H1 (cell line): ENCODE results near the gene ERMN. TPM values are rescaled to one million over a fixed set of nuclear protein-coding genes. Genes with fewer than 3 reads are reported as not detected.

Source experiments
- CTCF ChIA-PET: fragments of 300-600 bp; sonication (Branson Sonifier 250); formaldehyde crosslinking; loops from one replicate; lab custom pipeline; 2021; ENCODE audit not compliant: partially characterized antibody; lab: Charles Lee
- POLR2A ChIA-PET: fragments of 300-600 bp; sonication (Branson Sonifier 250); formaldehyde crosslinking; loops from one replicate; lab custom pipeline; 2021; ENCODE audit warnings: inconsistent platforms; ENCODE audit not compliant: partially characterized antibody; lab: Charles Lee
- DNase-seq, 2 experiments: peaks; one replicate each; pipeline versions ENCODE4 v3.0.0 to v3.0.0-alpha.2; 2010 to 2022; ENCODE audit warnings: low spot score in 2 of 2, low read depth in 1 of 2, mixed read lengths in 1 of 2
- FAIRE-seq: peaks from 2 replicates; lab custom pipeline; 2011; peaks lifted over from hg19 to GRCh38; lab: Jason Lieb, UNC
- H2AFZ ChIP-seq: 2 replicates; pipeline ENCODE4 v1.8.1; 2012; ENCODE audit warnings: low read length, inconsistent platforms
- H2AK5ac ChIP-seq: 2 replicates; pipeline ENCODE4 v1.6.1; 2013; ENCODE audit warnings: low read depth, low read length
- H2BK120ac ChIP-seq: replicated peaks from 2 replicates; pipeline ENCODE3; 2013; ENCODE audit warnings: low read depth, low read length, inconsistent platforms
- H2BK12ac ChIP-seq: 2 replicates; pipeline ENCODE4 v1.6.1; 2013; ENCODE audit warnings: low read depth, low read length
- H2BK15ac ChIP-seq: 2 replicates; pipeline ENCODE4 v1.6.1; 2013; ENCODE audit warnings: low read length
- H2BK20ac ChIP-seq: 2 replicates; pipeline ENCODE4 v1.6.1; 2013; ENCODE audit warnings: low read length
- H2BK5ac ChIP-seq: 2 replicates; pipeline ENCODE4 v1.6.1; 2013; ENCODE audit warnings: low read depth, low read length
- H3K14ac ChIP-seq: 2 replicates; pipeline ENCODE4 v1.6.1; 2013; ENCODE audit warnings: inconsistent platforms; ENCODE audit not compliant: insufficient read length
- H3K18ac ChIP-seq: 2 replicates; pipeline ENCODE4 v1.6.1; 2013; ENCODE audit warnings: low read length; ENCODE audit errors: extremely low read depth
- H3K23ac ChIP-seq: 2 replicates; pipeline ENCODE4 v1.6.1; 2013; ENCODE audit warnings: inconsistent platforms; ENCODE audit not compliant: insufficient read length
- H3K23me2 ChIP-seq: 2 replicates; pipeline ENCODE4 v1.6.1; 2013; ENCODE audit warnings: low read depth, low read length
- H3K27ac ChIP-seq: 2 replicates; pipeline ENCODE4 v1.6.1; 2011; ENCODE audit warnings: low read depth, low read length, inconsistent platforms
- H3K27me3 ChIP-seq, 4 experiments: replicated peaks in 1 of 4; 1 replicate in 1 of 4; 2 replicates in 3 of 4; pipeline versions ENCODE4 v1.6.1 to v1.8.1; 2011 to 2013; ENCODE audit warnings: low read length in 3 of 4, mild to moderate bottlenecking in 3 of 4, inconsistent platforms in 2 of 4, mixed read lengths in 2 of 4, moderate library complexity in 1 of 4; ENCODE audit not compliant: control insufficient read depth in 3 of 4, insufficient read depth in 3 of 4; ENCODE audit errors: extremely low read depth in 1 of 4
- H3K36me3 ChIP-seq, 4 experiments: 2 replicates each; pipeline versions ENCODE4 v1.6.1 to v1.8.1; 2011 to 2013; ENCODE audit warnings: mild to moderate bottlenecking in 4 of 4, low read length in 3 of 4, moderate library complexity in 2 of 4, control low read depth in 1 of 4, inconsistent platforms in 1 of 4; ENCODE audit not compliant: insufficient read depth in 4 of 4, control insufficient read depth in 2 of 4
- H3K4ac ChIP-seq: replicated peaks from 2 replicates; pipeline ENCODE3; 2013; ENCODE audit warnings: low read length, low read depth, mixed read lengths, inconsistent platforms; ENCODE audit not compliant: insufficient read length
- H3K4me1 ChIP-seq, 4 experiments: replicated peaks in 1 of 4; 1 replicate in 1 of 4; 2 replicates in 3 of 4; pipeline versions ENCODE4 v1.6.1 to v1.8.1; 2011 to 2013; ENCODE audit warnings: low read length in 3 of 4, inconsistent platforms in 2 of 4, mixed read lengths in 1 of 4; ENCODE audit not compliant: insufficient read depth in 4 of 4, control insufficient read depth in 3 of 4
- H3K4me2 ChIP-seq, 2 experiments: 2 replicates each; pipeline versions ENCODE4 v1.6.1 to v1.8.1; 2011 to 2013; ENCODE audit warnings: low read depth in 2 of 2, low read length in 2 of 2, control low read depth in 1 of 2, inconsistent platforms in 1 of 2, mild to moderate bottlenecking in 1 of 2; ENCODE audit not compliant: insufficient read depth in 1 of 2
- H3K4me3 ChIP-seq, 4 experiments: fragments of 200-600, 300-600 bp in 1 of 4; sonication (generic), shearing (Covaris generic), sonication (Bioruptor Twin) in 1 of 4; 2 replicates each; pipeline versions ENCODE4 v1.5.1 to v1.8.1; 2011 to 2016; ENCODE audit warnings: low read length in 4 of 4, low read depth in 3 of 4, control low read depth in 2 of 4, inconsistent platforms in 2 of 4, mild to moderate bottlenecking in 2 of 4, mixed read lengths in 1 of 4, moderate library complexity in 1 of 4; ENCODE audit not compliant: insufficient read depth in 2 of 4; ENCODE audit errors: extremely low read depth in 1 of 4
- H3K56ac ChIP-seq: replicated peaks from 2 replicates; pipeline ENCODE3; 2013; ENCODE audit warnings: low read depth, mild to moderate bottlenecking, mixed read lengths, low read length, inconsistent platforms; ENCODE audit not compliant: insufficient read length
- H3K79me1 ChIP-seq: 2 replicates; pipeline ENCODE4 v1.6.1; 2013; ENCODE audit warnings: low read depth, low read length, control low read depth
- H3K79me2 ChIP-seq, 2 experiments: 2 replicates each; pipeline versions ENCODE4 v1.6.1 to v1.8.1; 2012 to 2013; ENCODE audit warnings: low read length in 2 of 2, mild to moderate bottlenecking in 2 of 2, inconsistent platforms in 1 of 2; ENCODE audit not compliant: insufficient read depth in 2 of 2, control insufficient read depth in 1 of 2
- H3K9ac ChIP-seq, 4 experiments: replicated peaks in 1 of 4; 1 replicate in 1 of 4; 2 replicates in 3 of 4; pipeline versions ENCODE4 v1.6.1 to v1.8.1; 2011 to 2013; ENCODE audit warnings: low read depth in 3 of 4, low read length in 3 of 4, control low read depth in 2 of 4, mild to moderate bottlenecking in 2 of 4, moderate library complexity in 2 of 4, inconsistent platforms in 1 of 4; ENCODE audit errors: extremely low read depth in 1 of 4
- H3K9me3 ChIP-seq, 2 experiments: 2 replicates each; pipeline versions ENCODE4 v1.6.1 to v1.8.1; 2012 to 2013; ENCODE audit warnings: mild to moderate bottlenecking in 2 of 2, moderate library complexity in 2 of 2, control low read depth in 1 of 2, inconsistent platforms in 1 of 2, low read depth in 1 of 2, low read length in 1 of 2, mixed read lengths in 1 of 2; ENCODE audit not compliant: insufficient read depth in 2 of 2
- H4K20me1 ChIP-seq, 2 experiments: replicated peaks in 1 of 2; 2 replicates each; pipeline versions ENCODE3 to v1.8.1; 2011 to 2013; ENCODE audit warnings: inconsistent platforms in 2 of 2, low read length in 2 of 2, mild to moderate bottlenecking in 1 of 2; ENCODE audit not compliant: insufficient read depth in 2 of 2, control insufficient read depth in 1 of 2
- H4K5ac ChIP-seq: 2 replicates; pipeline ENCODE4 v1.6.1; 2013; ENCODE audit warnings: low read length, low read depth, mixed read lengths, inconsistent platforms; ENCODE audit not compliant: insufficient read length
- H4K8ac ChIP-seq: 2 replicates; pipeline ENCODE4 v1.8.0; 2013; ENCODE audit warnings: mild to moderate bottlenecking, moderate library complexity, low read length, inconsistent platforms; ENCODE audit not compliant: insufficient read depth; ENCODE audit errors: extremely low read depth
- H4K91ac ChIP-seq: replicated peaks from 2 replicates; pipeline ENCODE3; 2013; ENCODE audit warnings: low read length, mixed read lengths, inconsistent platforms; ENCODE audit not compliant: insufficient read length
- SIX5 ChIP-seq: IDR thresholded peaks from 2 replicates; pipeline ENCODE4 v1.6.1; 2011; ENCODE audit warnings: mild to moderate bottlenecking, low read depth, low read length
- SRF ChIP-seq: IDR thresholded peaks from 2 replicates; pipeline ENCODE4 v1.6.1; 2011; ENCODE audit warnings: mild to moderate bottlenecking, low read depth, low read length, moderate library complexity
- WGBS, 2 experiments: shearing (Covaris generic) in 1 of 2; methylation state at CpG; one replicate each; pipeline versions ENCODE4 v1.1.6 to v1.1.7; 2013 to 2015; ENCODE audit warnings: low lambda C conversion rate in 2 of 2, mixed read lengths in 2 of 2, inconsistent platforms in 1 of 2, low coverage in 1 of 2, missing lambda C conversion rate in 1 of 2; ENCODE audit not compliant: insufficient replicate concordance in 2 of 2, insufficient coverage in 1 of 2, insufficient read length in 1 of 2; ENCODE audit errors: extremely low coverage in 1 of 2, missing lambda C conversion rate in 1 of 2; 5-methylcytosine and 5-hydroxymethylcytosine counted together
- polyA plus RNA-seq, 7 experiments: library from polyadenylated mRNA; depleted of rRNA in 3 of 7; stranded (reverse) in 5 of 7; unstranded in 2 of 7; fragments of >200 nt in 5 of 7; fragments of 200-250 nt in 2 of 7; gene quantifications; 1 replicate in 5 of 7; 2 replicates in 1 of 7; 4 replicates in 1 of 7; pipeline versions ENCODE4 v1.2.1 to v1.2.3, GENCODE V29; 2011 to 2013; ENCODE audit warnings: missing spikeins in 2 of 7, mixed read lengths in 2 of 7
- total RNA-seq: library from RNA; stranded (reverse); fragmentation: NEBNext Ultra II Directional; extraction: Animal tissue kit (Norgen Biotek cat#: 25700); gene quantifications from 2 replicates; pipeline ENCODE4 v1.2.1, GENCODE V29; 2021

The ERMN gene
- total and polyA plus RNA-seq, 2 of the 8 experiments (the other 6 are each of a cell fraction or from before 2014, with no cell fraction given), result 0.11 TPM; not detected in 1

- Histone ChIP-seq H3K4me3 (no peak overlapping the region), H2BK12ac (no peak overlapping the region), H3K36me3 (no peaks in the 10 kb centered on the region), H3K18ac (no peak overlapping the region), H3K79me1 (no peaks in the 10 kb centered on the region), H3K4me1 (peaks cover 0 to 4% (median 0%) of the 10 kb centered on the region in 4 experiments; a peak in 1 of 7 replicates), H3K79me2 (no peaks in the 10 kb centered on the region), H3K9ac (no peak overlapping the region), H3K9me3 (peaks cover 24 to 27% of the 10 kb centered on the region in 2 experiments; a peak in 3 of 4 replicates), H3K4me2 (no peak overlapping the region), H2AK5ac (no peak overlapping the region), H3K27ac (no peak overlapping the region), H4K20me1 (no peaks in the 10 kb centered on the region), H4K91ac (no peak overlapping the region), H4K8ac (no peak overlapping the region), H3K23me2 (no peaks in the 10 kb centered on the region), H2BK20ac (no peak overlapping the region), H3K56ac (no peak overlapping the region), H2BK120ac (no peak overlapping the region), H4K5ac (no peak overlapping the region), H3K23ac (no peak overlapping the region), H2BK15ac (no peak overlapping the region), H2BK5ac (no peak overlapping the region), H3K27me3 (no peaks in the 10 kb centered on the region), H3K14ac (no peak overlapping the region), H3K4ac (no peak overlapping the region), H2AFZ (no peak overlapping the region)
- TF ChIP-seq SIX5 (no peak), SRF (peak; percentile 58; the same call in 1 of the 2 replicates)
- no peak for FAIRE-seq
- DNase-seq, result no peak
- ChIA-PET POLR2A (no interaction called here), CTCF (interaction anchor here (0.9 to 16.0 kb wide), 5 partner anchors 10 to 147 kb away, joined by 3 to 299 read pairs (median 3); no protein-coding TSS in a partner anchor)
- 86% methylated on average over 4 of the region's 4 CpGs; no CpG with 5 or more reads in 1 of the 2 experiments for WGBS, 2 experiments
Measured at GRCh38 chr2:157339965-157340655, 14.5 kb upstream of the ERMN start.
